Upper lobe of left lung (tissue), 6 donors: ENCODE data around the gene MRGPRG. TPM values are rescaled to one million over a fixed set of nuclear protein-coding genes. Genes with fewer than 3 reads are reported as not detected.

ENCODE experiments used
- ATAC-seq, 2 donors: fragments of 200-7000 bp; cut with Tn5 transposase; one replicate each; pipeline ENCODE4 v1.9.1; 2022; ENCODE audit warnings: mild to moderate bottlenecking in 2 of 2, moderate library complexity in 2 of 2; ENCODE audit not compliant: low FRiP score in 2 of 2
- DNase-seq, 2 donors: peaks; one replicate each; pipeline ENCODE4 v3.0.0-alpha.2; 2019 to 2020
- H3K27ac ChIP-seq, 4 donors: fragments of 200-600 bp; sonication (generic); one replicate each; pipeline ENCODE4 v1.5.1; 2016 to 2019
- H3K27me3 ChIP-seq, 4 donors: fragments of 200-600 bp; sonication (generic); one replicate each; pipeline ENCODE4 v1.5.1; 2017 to 2019
- H3K36me3 ChIP-seq, 4 donors: fragments of 200-600 bp; sonication (generic); one replicate each; pipeline ENCODE4 v1.5.1; 2016 to 2019
- H3K4me1 ChIP-seq, 4 donors: fragments of 200-600 bp; sonication (generic); one replicate each; pipeline ENCODE4 v1.5.1; 2018 to 2019
- H3K4me3 ChIP-seq, 4 donors: fragments of 200-600 bp; sonication (generic); one replicate each; pipeline ENCODE4 v1.5.1; 2017 to 2019; ENCODE audit warnings: mild to moderate bottlenecking in 2 of 4, moderate library complexity in 1 of 4
- H3K9me3 ChIP-seq, 4 donors: fragments of 200-600 bp; sonication (generic); one replicate each; pipeline ENCODE4 v1.5.1; 2018 to 2019
- CTCF ChIP-seq, 6 experiments: fragments of 450-650 bp in 4 of 6; fragments of 200-600 bp in 2 of 6; sonication (generic) in 2 of 6; IDR thresholded peaks; one replicate each; pipeline ENCODE4 v1.5.1; 2016 to 2019; ENCODE audit warnings: antibody characterized with exemption in 6 of 6
- EP300 ChIP-seq, 4 donors: sonication (generic); formaldehyde crosslinking; IDR thresholded peaks; one replicate each; pipeline ENCODE4 v1.5.1; 2017; ENCODE audit warnings: antibody characterized with exemption in 4 of 4, control low read depth in 2 of 4
- POLR2A ChIP-seq, 4 donors: fragments of 450-650 bp; IDR thresholded peaks; one replicate each; pipeline ENCODE4 v1.5.1; 2016 to 2017; ENCODE audit warnings: antibody characterized with exemption in 4 of 4, mild to moderate bottlenecking in 2 of 4
- POLR2AphosphoS5 ChIP-seq, 2 donors: sonication (generic); formaldehyde crosslinking; IDR thresholded peaks; one replicate each; pipeline ENCODE4 v1.5.1; 2017; ENCODE audit warnings: antibody characterized with exemption in 2 of 2
- WGBS, 2 donors: methylation state at CpG; one replicate each; pipeline ENCODE4 v1.1.5; 2017 to 2018; 5-methylcytosine and 5-hydroxymethylcytosine counted together
- total RNA-seq, 6 donors: library from RNA; depleted of rRNA in 4 of 6; stranded (reverse); fragments of >200 nt in 4 of 6; gene quantifications; one replicate each; pipeline versions ENCODE4 v1.1.0 to v1.2.1, GENCODE V29; 2016 to 2021
- donor health status: DM: no; HTN: no; CAD: no; lungs with moderate emphysema.
- donor health status: DM: no; HTN: yes; CAD: no; lungs with severe emphysema.

Gene MRGPRG
- total RNA-seq, 6 donors from 2014 or later, result not detected

GRCh38 chr11:3197044-3197695 lies 21.4 kb downstream of the MRGPRG start:
- ATAC-seq, result no peak
- peak in 1 of 2 donors; percentile 62 for DNase-seq
- Histone ChIP-seq H3K4me3 (no peak overlapping the region), H3K27ac (no peak overlapping the region), H3K36me3 (no peaks in the 10 kb centered on the region), H3K4me1 (peaks cover 0 to 5% (median 0%) of the 10 kb centered on the region in 4 donors), H3K9me3 (no peaks in the 10 kb centered on the region), H3K27me3 (peaks cover 0 to 4% (median 1%) of the 10 kb centered on the region in 4 donors)
- WGBS, 2 donors, result 61 to 83% methylated on average over 3 to 11 of the region's 11 CpGs
- TF ChIP-seq CTCF (IDR thresholded peaks at IDR 0.05) (no peak), EP300 (IDR thresholded peaks at IDR 0.05) (no peak)

- ATAC-seq (no peak), DNase-seq (peak in 1 of 2 donors; percentile 72)
- Histone ChIP-seq H3K27me3 (no peaks in the 10 kb centered on the region), H3K4me1 (peaks cover 0 to 5% (median 0%) of the 10 kb centered on the region in 4 donors), H3K27ac (no peak overlapping the region), H3K9me3 (no peaks in the 10 kb centered on the region), H3K36me3 (no peaks in the 10 kb centered on the region), H3K4me3 (no peak overlapping the region)
- WGBS, 2 donors, result 88 to 92% methylated on average over 9 to 13 of the region's 23 CpGs
- TF ChIP-seq POLR2A (IDR thresholded peaks at IDR 0.05), result no peak
- no peak for TF ChIP-seq EP300 (IDR thresholded peaks at IDR 0.05)
- TF ChIP-seq CTCF (IDR thresholded peaks at IDR 0.05), result no peak
Observed at GRCh38 chr11:3196161-3197043, 22.2 kb downstream of the MRGPRG start.

- ATAC-seq, result no peak
- Histone ChIP-seq H3K9me3 (no peaks in the 10 kb centered on the region), H3K27me3 (no peaks in the 10 kb centered on the region), H3K4me3 (no peak overlapping the region), H3K27ac (no peak overlapping the region), H3K4me1 (peaks cover 0 to 5% (median 0%) of the 10 kb centered on the region in 4 donors), H3K36me3 (no peaks in the 10 kb centered on the region)
- 54 to 63% methylated on average over 15 to 22 of the region's 22 CpGs for WGBS, 2 donors
- peak in 1 of 2 donors; percentile 56 for DNase-seq
- TF ChIP-seq EP300 (IDR thresholded peaks at IDR 0.05) (no peak), CTCF (IDR thresholded peaks at IDR 0.05) (peak in 4 of 6 experiments; percentile 21 to 42 (median 34)), POLR2AphosphoS5 (IDR thresholded peaks at IDR 0.05) (no peak), POLR2A (IDR thresholded peaks at IDR 0.05) (no peak)
Observed at GRCh38 chr11:3195251-3196160, 23.1 kb downstream of the MRGPRG start.

- no peaks in the 10 kb centered on the region for H3K36me3 ChIP-seq
- 68 to 76% methylated on average over 12 of the region's 12 CpGs for whole genome bisulfite sequencing, 2 donors
- no peaks in the 10 kb centered on the region for H3K27me3 ChIP-seq
- H3K9me3 ChIP-seq, result no peaks in the 10 kb centered on the region
- H3K4me1 ChIP-seq, result peaks cover 0 to 5% (median 0%) of the 10 kb centered on the region in 4 donors
- TF ChIP-seq POLR2AphosphoS5 (IDR thresholded peaks at IDR 0.05) (no peak), POLR2A (IDR thresholded peaks at IDR 0.05) (no peak), CTCF (IDR thresholded peaks at IDR 0.05) (no peak), EP300 (IDR thresholded peaks at IDR 0.05) (no peak)
- DNase-seq (no peak), ATAC-seq (no peak)
- H3K27ac ChIP-seq, result no peak overlapping the region
- no peak overlapping the region for H3K4me3 ChIP-seq
Observed at GRCh38 chr11:3194016-3194816, 24.4 kb downstream of the MRGPRG start.
